Measurements from ENCODE around the gene NAP1L4.
"Not testable (repeated sequence)": the region's sequence is repeated elsewhere in the genome, so short reads cannot be mapped to it uniquely, and the experiment has no call there.

DNA sequence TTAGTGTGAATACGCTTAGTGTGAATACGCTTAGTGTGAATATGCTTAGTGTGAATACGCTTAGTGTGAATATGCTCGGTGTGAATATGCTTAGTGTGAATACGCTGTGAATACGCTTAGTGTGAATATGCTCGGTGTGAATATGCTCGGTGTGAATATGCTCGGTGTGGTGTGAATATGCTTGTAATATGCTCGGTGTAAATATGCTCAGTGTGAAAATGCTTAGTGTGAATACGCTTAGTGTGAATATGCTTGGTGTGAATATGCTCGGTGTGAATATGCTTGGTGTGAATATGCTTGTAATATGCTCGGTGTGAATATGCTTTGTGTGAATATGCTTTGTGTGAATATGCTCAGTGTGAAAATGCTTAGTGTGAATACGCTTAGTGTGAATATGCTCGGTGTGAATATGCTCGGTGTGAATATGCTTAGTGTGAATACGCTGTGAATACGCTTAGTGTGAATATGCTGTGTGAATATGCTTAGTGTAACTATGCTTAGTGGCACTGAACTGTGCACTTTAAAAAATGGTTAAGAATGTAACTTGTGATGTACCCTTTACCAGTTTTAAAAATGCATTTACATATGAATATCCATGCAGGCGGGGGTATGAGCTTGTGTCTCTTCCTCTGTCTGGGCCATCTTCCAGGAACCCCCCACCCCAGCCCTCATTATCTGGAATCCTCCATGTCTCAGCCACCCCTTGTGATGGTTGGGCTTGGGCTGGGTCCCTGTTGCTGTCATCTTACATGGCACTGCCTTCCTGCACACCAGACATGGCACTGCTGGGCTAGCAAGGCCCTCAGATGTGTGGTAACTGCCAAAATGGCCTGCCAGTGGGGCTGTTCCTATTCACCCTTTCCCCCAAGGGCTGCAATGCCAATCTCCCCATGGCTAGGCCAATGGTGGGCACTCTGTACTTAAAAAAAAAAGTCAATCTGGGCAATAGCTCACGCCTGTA lies 53.4 kb downstream of the NAP1L4 start:
- TF ChIP-seq BRCA1 (IDR thresholded peaks at IDR 0.05; ENCODE audit: low read depth, low read length); MAFK (IDR thresholded peaks at IDR 0.05; ENCODE audit: low read depth, low read length); POLR2A (IDR thresholded peaks at IDR 0.05; ENCODE audit: control extremely low read depth in 1 of 2, low read depth in 2 of 2, low read length in 2 of 2); GABPA (IDR thresholded peaks at IDR 0.05; ENCODE audit: borderline replicate concordance, insufficient read depth, low read length); POLR2AphosphoS5 (IDR thresholded peaks at IDR 0.05; ENCODE audit: low read depth, low read length); RAD21 (IDR thresholded peaks at IDR 0.05 in 1 of 2, conservative IDR thresholded peaks at IDR 0.05 in 1 of 2; ENCODE audit: low read depth in 2 of 2, low read length in 2 of 2); CBX8 (IDR thresholded peaks at IDR 0.05; ENCODE audit: borderline replicate concordance, low read depth, low read length); EP300 (IDR thresholded peaks at IDR 0.05; ENCODE audit: borderline replicate concordance in 1 of 2, low read depth in 2 of 2, low read length in 2 of 2); TAF1 (IDR thresholded peaks at IDR 0.05; ENCODE audit: low read depth, low read length): not testable (repeated sequence)
- TF ChIP-seq, protein P1, sequence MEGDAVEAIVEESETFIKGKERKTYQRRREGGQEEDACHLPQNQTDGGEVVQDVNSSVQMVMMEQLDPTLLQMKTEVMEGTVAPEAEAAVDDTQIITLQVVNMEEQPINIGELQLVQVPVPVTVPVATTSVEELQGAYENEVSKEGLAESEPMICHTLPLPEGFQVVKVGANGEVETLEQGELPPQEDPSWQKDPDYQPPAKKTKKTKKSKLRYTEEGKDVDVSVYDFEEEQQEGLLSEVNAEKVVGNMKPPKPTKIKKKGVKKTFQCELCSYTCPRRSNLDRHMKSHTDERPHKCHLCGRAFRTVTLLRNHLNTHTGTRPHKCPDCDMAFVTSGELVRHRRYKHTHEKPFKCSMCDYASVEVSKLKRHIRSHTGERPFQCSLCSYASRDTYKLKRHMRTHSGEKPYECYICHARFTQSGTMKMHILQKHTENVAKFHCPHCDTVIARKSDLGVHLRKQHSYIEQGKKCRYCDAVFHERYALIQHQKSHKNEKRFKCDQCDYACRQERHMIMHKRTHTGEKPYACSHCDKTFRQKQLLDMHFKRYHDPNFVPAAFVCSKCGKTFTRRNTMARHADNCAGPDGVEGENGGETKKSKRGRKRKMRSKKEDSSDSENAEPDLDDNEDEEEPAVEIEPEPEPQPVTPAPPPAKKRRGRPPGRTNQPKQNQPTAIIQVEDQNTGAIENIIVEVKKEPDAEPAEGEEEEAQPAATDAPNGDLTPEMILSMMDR (IDR thresholded peaks at IDR 0.05; ENCODE audit: control extremely low read depth in 1 of 3, insufficient read depth in 1 of 3, low read depth in 1 of 3, low read length in 3 of 3), result not testable (repeated sequence)

Data from H1 (cell line).